D341Med (cell line): Measurements from ENCODE around the gene TSPAN33.
"Not testable (repeated sequence)": the region's sequence is repeated elsewhere in the genome, so short reads cannot be mapped to it uniquely, and the experiment has no call there.

Experiments used
- DNase-seq: peaks from one replicate; pipeline ENCODE4 v3.0.0; 2012; ENCODE audit warnings: low spot score

The TSPAN33 gene

DNA sequence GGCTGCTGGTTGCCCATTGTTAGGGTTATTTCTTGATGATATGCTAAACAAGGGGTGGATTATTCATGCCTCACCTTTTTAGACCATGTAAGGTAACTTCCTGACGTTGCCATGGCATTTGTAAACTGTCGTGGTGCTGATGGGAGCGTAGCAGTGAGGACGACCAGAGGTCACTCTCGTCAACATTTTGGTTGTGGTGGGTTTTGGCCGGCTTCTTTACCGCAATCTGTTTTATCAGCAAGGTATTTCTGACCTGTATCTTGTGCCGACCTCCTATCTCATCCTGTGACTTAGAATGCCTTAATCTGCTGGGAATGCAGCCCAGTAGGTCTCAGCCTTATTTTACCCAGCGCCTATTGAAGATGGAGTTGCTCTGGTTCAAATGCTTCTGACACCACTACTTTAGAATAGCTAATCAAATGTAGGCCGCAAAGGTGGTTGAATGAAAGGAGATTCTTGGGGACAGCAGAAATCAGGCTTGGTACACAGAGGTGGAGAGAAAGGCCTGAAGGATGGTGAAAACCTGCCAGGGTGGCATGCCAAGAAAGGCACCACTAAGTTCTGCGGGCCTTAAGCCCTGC lies 26.0 kb downstream of the TSPAN33 start:
- DNase-seq = no peak

DNA sequence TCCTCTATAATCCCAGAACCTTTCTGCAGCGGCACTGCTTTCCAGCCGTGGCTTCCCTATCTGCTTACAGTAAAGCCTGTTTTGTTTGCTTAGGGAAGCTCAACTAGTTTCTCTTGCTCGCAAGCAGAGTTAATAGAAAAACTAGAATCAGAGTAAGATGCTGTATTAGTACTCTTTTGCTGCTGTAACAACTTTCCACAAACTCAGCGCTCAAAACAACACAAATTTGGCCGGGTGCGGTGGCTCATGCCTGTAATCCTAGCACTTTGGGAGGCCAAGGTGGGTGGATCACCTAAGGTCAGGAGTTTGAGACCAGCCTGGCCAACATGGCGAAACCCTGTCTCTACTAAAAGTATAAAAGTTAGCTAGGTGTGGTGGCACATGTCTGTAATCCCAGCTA lies 29.4 kb downstream of the TSPAN33 start:
- not testable (repeated sequence) for DNase-seq

DNA sequence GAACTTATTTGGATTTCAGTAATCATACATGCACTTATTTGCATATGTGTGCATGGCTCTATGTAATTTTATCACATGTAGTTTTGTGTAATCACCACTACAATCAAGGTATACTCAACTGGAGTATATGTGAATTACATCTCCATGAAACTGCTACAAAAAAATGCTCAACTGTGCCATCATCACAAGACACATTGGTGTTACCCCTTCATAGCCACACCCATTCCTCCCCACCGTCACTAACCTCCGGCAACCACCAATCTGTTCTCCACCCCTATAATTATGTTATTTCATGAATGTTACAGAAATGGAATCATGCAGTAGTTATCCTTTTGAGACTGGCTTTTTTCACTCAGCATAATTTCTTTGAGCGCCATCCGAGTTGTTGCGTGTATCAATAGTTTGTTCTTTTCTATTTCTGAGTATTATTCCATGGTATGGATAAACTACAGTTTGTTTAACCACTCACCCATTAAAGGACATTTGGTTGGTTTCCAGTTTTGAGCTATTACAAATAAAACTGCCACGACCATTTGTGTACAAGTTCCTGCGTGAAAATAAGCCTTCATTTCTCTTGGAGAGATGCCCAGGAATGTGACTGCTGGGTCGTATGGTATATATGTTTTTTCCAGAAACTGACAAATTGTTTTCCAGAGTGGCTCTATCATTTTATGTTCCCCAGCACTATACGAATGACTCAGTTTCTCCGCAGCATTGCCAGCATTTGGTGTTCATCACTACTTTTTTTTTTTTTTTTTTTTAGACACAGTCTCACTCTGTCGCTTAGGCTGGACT lies 32.6 kb downstream of the TSPAN33 start:
- DNase-seq = no peak

DNA sequence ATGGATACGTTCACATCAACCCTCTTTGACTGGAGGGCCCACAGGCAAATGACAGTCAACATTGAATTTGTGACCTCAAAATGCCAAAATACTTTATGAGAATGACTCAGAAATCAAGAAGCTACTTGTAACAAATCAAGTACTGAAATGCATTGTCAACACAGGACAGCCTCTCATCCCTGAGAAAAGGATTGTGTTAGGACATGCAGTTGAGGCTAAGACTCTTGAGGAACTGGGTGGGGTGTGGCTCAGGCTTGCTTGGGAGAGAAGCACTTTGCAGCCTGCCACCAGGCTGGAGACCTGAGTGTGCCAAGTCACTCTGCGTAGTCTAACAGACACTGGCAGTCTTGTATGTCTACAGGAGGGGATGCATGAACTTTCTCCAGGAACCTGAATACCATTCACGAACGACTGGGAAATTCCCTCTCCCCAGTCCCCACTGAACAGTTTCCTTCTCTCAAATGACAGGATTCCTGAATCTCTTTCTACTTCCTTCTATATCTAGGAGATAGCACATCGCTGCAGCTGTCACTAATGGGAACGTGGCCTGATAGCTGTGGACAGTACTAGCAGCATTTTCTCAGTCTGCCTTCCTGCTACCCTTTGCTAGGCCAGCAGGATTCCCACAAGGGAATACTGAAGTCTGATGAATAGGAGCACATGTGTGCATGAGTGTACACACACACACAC lies 40.6 kb downstream of the TSPAN33 start:
- no peak for DNase-seq

DNA sequence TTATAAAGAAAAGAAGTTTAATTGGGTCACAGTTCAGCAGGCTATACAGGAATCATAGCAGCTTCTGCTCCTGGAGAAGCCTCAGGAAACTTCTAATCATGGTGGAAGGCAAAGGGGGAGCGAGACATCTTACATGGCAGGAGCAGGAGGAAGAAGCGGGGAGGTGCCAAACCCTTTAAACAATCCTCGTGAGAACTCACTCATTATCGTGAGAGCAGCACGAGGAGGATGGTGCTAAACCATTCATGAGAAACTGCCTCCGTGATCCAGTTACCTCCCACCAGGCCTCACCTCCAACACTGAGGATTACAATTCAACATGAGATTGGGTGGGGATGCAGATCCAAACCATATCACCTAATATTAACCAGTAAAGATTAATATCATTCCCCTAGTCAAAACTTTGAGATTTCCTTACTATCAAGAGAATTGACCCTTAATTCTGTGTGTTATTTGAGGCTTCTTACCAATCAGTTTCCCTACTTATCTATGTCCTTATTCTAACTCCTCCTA lies 42.3 kb downstream of the TSPAN33 start:
- DNase-seq = no peak

DNA sequence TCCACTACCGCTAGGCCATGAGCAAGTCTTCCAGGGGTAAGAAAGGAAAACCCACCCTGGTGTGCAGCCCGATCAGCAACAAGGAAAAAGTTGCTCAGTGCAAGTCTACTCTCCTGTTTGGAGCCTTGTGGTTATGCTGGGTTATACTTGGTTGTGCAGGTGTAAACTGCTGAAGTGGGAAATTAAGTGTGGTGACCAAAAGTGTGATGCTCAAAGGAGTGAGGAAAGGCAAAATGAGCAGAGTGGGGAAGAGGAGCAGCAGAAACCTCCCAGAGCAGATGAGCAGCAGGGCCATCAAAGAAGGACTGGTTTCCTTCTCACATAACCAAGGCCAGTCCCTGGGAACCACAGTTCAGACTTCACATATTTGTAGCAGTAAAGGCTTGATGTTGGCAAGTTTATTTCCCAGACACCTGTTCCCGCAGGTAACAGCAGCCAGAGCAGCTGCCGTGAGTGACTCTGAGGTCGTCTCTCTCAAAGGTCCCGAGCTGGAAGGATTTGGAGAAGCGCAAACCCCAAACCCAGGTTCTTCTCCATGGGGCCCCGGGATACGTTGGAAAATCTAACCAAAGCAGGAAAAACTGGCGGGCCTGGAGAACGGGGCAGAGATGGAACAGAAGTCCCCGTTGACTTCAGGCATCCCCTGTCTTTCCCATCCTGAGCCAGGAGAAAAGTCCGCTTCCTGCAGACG lies 43.3 kb downstream of the TSPAN33 start:
- DNase-seq = no peak

DNA sequence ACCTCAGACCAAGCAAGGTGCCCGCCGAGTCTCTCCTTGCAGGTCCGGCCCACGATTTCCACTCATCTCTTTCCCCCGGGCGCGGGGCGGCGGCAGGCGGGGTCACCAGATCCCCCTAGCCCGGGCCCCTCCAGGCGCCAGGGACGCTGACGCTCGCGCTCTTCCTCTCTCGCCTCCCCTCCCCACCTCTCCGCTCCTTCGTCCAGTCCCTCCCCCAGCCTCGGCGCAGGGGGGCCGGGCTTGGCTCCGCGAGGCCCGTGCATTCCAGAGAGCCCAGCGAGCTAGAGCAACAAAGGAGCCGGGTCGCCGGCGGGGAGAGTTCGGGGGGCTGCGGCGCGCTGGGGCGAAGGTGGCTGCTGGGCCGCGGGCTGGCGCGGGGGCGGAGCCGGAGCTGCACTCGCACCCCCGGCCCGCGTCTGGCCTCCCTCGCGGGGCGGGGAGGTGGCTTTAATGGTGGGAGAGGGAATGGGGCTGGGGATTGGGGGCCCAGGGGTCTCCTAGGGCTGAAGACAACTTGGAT lies 43.9 kb downstream of the TSPAN33 start, which contains the start of gene SMO:
SMO (plus strand) TSS at position 262 of the 520 bp plus-strand sequence. CDS start 519 bp downstream, outside the sequence.
- DNase-seq = peak; percentile 66

DNA sequence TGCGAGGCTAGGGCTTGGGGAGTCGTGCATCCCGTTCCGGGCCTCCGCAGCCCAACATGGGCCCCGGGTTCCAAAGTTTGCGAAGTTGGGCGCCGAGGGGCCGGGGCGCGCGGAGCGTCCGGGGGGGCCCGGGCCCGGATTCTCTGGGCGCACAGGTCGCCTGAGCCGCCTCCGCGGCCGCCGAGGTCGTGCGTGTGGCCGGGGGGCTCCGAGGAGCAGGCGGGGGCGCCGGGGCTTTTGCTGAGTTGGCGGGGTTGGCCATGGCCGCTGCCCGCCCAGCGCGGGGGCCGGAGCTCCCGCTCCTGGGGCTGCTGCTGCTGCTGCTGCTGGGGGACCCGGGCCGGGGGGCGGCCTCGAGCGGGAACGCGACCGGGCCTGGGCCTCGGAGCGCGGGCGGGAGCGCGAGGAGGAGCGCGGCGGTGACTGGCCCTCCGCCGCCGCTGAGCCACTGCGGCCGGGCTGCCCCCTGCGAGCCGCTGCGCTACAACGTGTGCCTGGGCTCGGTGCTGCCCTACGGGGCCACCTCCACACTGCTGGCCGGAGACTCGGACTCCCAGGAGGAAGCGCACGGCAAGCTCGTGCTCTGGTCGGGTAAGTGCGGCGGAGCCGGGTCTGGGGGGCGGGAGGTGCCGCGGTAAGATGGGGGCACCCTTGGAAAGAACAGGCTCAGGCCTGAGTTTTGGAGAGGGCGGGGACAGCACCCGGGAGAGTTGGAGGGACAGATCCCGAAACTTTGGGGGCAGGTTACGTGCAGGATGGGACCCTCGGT lies 44.6 kb downstream of the TSPAN33 start:
- DNase-seq = peak; percentile 72

DNA sequence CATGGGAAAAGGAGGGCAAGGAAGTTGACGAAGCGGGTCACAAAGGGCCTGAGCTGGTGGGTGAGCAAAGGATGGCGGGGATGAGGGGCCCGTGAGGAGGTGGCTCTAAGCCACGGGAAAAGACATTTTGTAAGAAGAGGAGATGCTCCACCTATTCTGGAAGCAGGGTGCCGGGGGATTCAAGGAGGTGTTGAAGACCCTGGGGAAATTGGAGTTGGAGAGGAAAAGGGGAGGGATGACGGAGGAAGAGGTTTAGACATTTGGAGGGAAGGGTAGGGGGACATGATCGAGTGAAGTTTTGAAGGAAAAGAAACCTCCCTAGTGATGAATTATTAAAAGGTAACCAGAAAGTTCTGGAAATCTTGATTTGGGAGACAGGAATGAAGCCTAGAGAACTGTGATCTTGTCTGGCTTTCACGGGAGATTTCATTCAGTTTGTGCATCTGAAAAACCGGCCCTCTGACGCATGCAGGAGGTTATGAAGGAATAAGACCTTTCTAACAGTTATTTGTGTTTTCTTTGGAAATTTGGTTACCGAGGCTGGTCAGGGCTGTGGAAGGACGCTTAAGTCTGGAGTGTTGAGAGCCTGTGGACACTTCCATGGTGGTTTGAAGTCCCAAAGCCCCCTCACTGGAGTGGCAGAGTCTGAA lies 45.3 kb downstream of the TSPAN33 start:
- DNase-seq = no peak

DNA sequence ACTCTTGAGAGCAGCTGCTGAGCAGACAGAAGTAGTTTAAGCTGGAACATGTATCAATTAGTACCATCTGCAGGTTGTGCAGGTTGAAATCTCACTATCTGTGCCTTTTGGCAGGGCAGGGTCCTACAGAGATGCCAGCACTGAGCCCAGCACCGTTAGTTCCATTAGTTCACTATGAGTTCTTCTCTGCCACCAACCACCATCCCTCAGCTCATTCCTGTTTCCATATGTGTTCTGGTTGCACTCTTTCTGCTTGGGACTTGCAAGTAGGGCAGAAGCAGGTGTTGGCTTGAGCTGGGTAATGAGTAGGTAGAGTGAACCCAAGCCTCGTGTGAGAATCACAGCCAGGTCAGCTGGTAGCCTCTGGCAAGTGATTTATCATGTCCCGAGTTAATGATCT lies 46.8 kb downstream of the TSPAN33 start:
- no peak for DNase-seq

DNA sequence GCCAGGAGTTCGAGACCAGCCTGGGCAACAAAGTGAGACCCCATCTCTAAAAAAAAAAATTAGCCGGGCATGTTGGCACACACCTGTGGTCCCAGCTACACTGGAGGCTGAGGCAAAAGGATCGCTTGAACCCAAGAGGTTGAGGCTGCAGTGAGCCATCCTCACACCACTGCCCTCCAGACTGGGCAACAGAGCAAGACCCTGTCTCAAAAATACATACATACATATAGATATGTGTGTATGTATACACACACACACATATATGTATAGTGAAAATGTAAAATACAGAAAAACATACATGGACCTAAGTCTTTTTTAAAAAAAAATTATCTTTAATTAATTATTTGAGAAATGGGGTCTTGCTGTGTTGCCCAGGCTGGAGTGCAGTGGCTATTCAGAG lies 49.4 kb downstream of the TSPAN33 start:
- no peak for DNase-seq

DNA sequence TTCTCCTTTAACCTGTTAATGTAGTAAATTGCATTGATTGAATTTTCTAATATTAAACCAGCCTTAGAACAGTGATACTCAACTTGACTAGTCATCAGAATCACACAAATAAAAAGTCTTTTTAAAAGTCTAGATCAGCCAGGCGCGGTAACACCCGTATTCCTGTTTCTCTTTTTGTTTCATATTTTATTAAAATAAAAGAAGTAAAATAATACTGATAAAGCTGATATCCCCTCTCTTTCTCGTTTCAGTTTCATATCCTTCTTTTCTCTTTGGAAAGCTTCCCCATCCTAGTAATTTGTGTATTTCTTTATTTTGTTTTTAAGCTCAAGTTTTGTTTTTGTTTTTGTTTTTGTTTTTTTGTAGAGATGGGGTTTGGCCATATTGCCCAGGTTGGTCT lies 53.3 kb downstream of the TSPAN33 start:
- DNase-seq = no peak

DNA sequence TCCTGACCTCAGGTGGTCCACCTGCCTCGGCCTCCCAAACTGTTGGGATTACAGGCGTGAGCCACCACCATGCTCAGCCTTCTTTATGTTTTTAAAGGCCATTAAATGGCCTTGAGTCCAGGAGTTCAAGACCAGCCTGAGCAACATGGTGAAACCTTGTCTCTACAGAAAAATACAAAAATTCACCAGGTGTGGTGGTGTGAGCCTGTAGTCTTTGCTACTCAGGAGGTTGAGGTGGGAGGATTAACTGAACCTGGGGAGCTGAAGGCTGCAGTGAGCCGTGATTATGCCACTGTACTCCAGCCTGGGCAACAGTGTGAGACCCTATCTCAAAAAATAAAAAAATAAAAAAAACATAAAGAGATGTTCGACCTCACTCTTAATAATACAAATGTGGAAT lies 54.9 kb downstream of the TSPAN33 start:
- no peak for DNase-seq

DNA sequence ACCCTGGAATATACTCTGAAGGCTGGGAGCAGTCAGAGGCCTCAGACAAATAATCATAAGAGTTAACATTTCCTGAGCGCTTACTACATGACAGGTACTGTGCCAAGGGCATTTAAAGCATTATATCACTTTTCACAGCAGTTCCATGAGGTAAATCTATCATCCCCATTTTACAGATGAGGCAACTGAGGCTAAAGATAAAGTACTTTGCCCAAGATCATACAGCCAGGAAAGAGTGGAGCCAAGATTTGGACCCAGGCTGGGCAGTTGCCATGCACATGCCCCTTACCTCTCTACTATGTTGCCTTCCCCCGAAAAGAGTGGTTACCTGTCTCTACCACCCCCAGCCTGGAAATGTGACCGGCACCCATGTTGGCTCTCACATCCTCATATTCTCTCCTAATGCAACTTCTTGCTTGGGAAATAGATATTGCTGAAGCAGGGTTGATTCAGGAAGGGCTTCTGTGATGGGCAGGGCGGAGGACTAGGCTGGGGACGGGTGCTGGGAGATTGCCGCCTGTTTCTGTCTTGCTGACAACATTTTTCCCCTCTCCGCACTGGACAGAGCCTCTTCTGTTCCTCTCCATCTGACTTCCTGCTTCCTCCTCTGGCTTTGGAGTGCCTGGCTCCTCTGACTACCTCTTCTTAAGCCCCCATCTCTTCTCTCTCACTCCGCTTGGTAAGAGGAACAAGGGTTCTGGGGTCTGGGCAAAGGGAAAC lies 57.7 kb downstream of the TSPAN33 start:
- DNase-seq = no peak

DNA sequence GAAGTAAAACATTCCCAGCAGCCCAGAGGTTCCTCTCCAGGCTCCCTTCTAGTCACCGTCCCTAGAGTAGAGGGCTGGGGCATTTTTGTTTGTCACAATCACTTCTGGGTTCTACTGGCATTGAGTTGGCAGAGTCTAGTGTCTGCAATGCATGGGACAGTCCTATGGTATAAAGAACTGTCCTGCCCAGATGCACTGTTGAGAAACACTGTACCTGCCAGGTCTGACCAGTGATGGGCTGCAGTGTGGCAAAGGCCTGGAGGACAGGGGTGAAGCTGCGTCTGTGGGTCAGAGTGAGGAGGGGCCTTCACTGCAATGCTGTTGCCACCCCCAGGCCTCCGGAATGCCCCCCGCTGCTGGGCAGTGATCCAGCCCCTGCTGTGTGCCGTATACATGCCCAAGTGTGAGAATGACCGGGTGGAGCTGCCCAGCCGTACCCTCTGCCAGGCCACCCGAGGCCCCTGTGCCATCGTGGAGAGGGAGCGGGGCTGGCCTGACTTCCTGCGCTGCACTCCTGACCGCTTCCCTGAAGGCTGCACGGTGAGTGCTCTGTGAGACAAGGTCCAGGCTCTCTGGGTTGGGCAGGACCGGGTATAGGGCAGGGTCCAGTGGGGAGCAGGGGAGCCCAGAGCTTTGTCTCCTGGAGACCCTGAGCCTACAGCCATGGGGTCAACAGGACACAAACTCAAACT lies 58.7 kb downstream of the TSPAN33 start:
- DNase-seq = no peak

DNA sequence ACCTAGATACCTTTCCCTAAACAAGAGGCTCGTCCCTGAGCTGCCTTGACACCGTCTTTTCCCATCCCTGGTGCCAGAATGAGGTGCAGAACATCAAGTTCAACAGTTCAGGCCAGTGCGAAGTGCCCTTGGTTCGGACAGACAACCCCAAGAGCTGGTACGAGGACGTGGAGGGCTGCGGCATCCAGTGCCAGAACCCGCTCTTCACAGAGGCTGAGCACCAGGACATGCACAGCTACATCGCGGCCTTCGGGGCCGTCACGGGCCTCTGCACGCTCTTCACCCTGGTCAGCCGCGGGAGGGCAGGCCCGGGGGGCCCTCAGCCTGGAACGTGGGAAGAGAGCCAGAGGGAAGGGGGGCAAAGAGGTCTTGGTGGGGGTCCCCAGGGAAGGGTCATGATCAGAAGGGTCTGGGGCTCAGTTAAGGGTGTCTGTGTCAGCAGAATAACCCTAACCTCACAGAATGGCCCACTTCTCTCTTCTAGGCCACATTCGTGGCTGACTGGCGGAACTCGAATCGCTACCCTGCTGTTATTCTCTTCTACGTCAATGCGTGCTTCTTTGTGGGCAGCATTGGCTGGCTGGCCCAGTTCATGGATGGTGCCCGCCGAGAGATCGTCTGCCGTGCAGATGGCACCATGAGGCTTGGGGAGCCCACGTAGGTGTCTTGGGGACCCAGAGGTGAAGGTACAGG lies 60.8 kb downstream of the TSPAN33 start:
- DNase-seq = no peak

DNA sequence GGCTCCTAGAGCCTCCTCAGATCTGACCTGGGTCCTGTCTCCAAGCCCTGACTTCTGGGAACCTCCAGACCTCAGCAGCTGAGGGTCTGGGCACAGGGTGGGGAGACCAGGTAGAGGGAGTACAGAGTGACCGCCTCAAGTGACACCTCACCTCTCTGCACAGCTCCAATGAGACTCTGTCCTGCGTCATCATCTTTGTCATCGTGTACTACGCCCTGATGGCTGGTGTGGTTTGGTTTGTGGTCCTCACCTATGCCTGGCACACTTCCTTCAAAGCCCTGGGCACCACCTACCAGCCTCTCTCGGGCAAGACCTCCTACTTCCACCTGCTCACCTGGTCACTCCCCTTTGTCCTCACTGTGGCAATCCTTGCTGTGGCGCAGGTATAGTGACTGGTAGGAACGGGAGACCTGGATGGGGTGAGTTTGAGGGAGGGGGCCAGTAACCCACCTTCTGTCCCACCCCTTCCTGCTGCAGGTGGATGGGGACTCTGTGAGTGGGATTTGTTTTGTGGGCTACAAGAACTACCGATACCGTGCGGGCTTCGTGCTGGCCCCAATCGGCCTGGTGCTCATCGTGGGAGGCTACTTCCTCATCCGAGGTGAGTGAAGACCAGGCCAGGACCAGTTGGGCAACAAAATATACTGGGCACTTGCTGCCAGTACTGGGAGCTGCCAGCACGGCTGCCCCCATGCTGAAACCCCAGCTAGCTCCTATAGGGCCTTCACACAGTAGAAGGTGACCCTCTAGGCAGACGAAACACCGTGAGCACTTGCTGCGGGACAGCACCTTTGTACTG lies 61.7 kb downstream of the TSPAN33 start:
- no peak for DNase-seq

DNA sequence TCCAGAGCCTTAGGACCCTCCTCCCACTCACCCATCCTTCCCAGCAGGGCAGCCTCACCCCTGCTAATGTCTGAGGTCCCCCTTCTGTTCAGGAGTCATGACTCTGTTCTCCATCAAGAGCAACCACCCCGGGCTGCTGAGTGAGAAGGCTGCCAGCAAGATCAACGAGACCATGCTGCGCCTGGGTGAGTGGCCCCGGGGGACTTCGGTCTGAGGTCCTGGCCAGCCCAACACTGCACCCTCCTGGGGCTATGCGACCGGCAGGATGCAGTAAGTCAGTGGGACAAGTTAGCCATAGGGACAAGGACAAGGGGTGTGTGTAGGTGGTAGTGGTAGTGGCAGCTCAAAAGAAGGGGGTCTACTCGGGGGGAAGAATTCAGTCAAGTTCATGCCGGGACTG lies 64.2 kb downstream of the TSPAN33 start:
- no peak for DNase-seq
